Brain microvascular endothelial cell (primary cell): ENCODE results near the gene CHCHD4.

ENCODE experiments used
- DNase-seq: peaks from one replicate; pipeline ENCODE4 v3.0.0-alpha.2; 2020
- H3K27ac ChIP-seq: fragments of 250-450 bp; sonication (Bioruptor Pico); 2 replicates; pipeline ENCODE4 v1.5.1; 2020; ENCODE audit warnings: mild to moderate bottlenecking, moderate library complexity
- H3K27me3 ChIP-seq: fragments of 250-450 bp; sonication (Bioruptor Pico); replicated peaks from 2 replicates; pipeline ENCODE4 v1.5.1; 2020; ENCODE audit warnings: mild to moderate bottlenecking
- H3K36me3 ChIP-seq: fragments of 250-450 bp; sonication (Bioruptor Pico); replicated peaks from 2 replicates; pipeline ENCODE4 v1.5.1; 2020; ENCODE audit warnings: mild to moderate bottlenecking
- H3K4me3 ChIP-seq: 2 replicates; pipeline ENCODE4 v1.5.1; 2011; ENCODE audit warnings: low read depth, mild to moderate bottlenecking, control low read depth, low read length, moderate library complexity
- CTCF ChIP-seq: IDR thresholded peaks from 2 replicates; pipeline ENCODE4 v1.5.1; 2011; ENCODE audit warnings: low read depth, mild to moderate bottlenecking, moderate library complexity, low read length, control low read depth, inconsistent platforms; ENCODE audit errors: missing control alignments
- in situ Hi-C: cut with HindIII; loops from 2 replicates; pipeline ENCODE4 v1.10.0; 2017; ENCODE audit warnings: low sequenced_read_pairs, low pct_ligation_motif_present

Gene CHCHD4

GRCh38 chr3:14148041-14148985, 23.6 kb upstream of the CHCHD4 start:
- DNase-seq, result no peak
- peaks cover 9% of the 10 kb centered on the region for H3K36me3 ChIP-seq
- no peak overlapping the region for H3K4me3 ChIP-seq
- no peak overlapping the region for H3K27ac ChIP-seq
- TF ChIP-seq CTCF, result peak; percentile 55
- no peaks in the 10 kb centered on the region for H3K27me3 ChIP-seq
- in situ Hi-C loops, result no loop called here

- in situ Hi-C loops, result no loop called here
- Histone ChIP-seq H3K36me3 (peaks cover 8% of the 10 kb centered on the region), H3K27me3 (no peaks in the 10 kb centered on the region), H3K4me3 (no peak overlapping the region), H3K27ac (no peak overlapping the region)
- no peak for TF ChIP-seq CTCF
- DNase-seq, result no peak
Observed at GRCh38 chr3:14147617-14148016, 22.9 kb upstream of the CHCHD4 start.

GRCh38 chr3:14147066-14147435, 22.4 kb upstream of the CHCHD4 start:
- in situ Hi-C loops, result no loop called here
- H3K27ac ChIP-seq, result no peak overlapping the region
- H3K36me3 ChIP-seq, result peaks cover 9% of the 10 kb centered on the region
- no peak for TF ChIP-seq CTCF
- no peak for DNase-seq
- no peak overlapping the region for H3K4me3 ChIP-seq
- H3K27me3 ChIP-seq, result no peaks in the 10 kb centered on the region

- Histone ChIP-seq H3K27me3 (no peaks in the 10 kb centered on the region), H3K27ac (no peak overlapping the region), H3K4me3 (no peak overlapping the region), H3K36me3 (peaks cover 11% of the 10 kb centered on the region)
- DNase-seq, result no peak
- TF ChIP-seq CTCF, result no peak
- in situ Hi-C loops, result no loop called here
Observed at GRCh38 chr3:14146381-14147065, 21.9 kb upstream of the CHCHD4 start.

- no peak for TF ChIP-seq CTCF
Observed at GRCh38 chr3:14145670-14146380, 21.2 kb upstream of the CHCHD4 start.

More at GRCh38 chr3:14145670-14146380, 21.2 kb upstream of the CHCHD4 start:
- Histone ChIP-seq H3K4me3 (no peak overlapping the region), H3K36me3 (peaks cover 13% of the 10 kb centered on the region), H3K27ac (peak overlapping the region; percentile 99), H3K27me3 (no peaks in the 10 kb centered on the region)
- in situ Hi-C loops, result no loop called here
- no peak for DNase-seq
